A673 (cell line): ENCODE data around the gene SRSF7. TPM values are rescaled to one million over a fixed set of nuclear protein-coding genes. Genes with fewer than 3 reads are reported as not detected.
"Not testable (repeated sequence)": the region's sequence is repeated elsewhere in the genome, so short reads cannot be mapped to it uniquely, and the experiment has no call there.

Experiments
- BruUV-seq: library from RNA; stranded (reverse); fragments of 400-500 nt; replicated peaks from 2 replicates; lab custom pipeline; 2021; lab: Mats Ljungman, UMichigan
- CTCF ChIA-PET: fragments of 300-600 bp; sonication (Branson Sonifier 250); formaldehyde crosslinking; loops from one replicate; lab custom pipeline; 2022; ENCODE audit warnings: antibody characterized with exemption; lab: Charles Lee
- POLR2A ChIA-PET: fragments of 300-600 bp; sonication (Branson Sonifier 250); formaldehyde crosslinking; loops from one replicate; lab custom pipeline; 2022; ENCODE audit warnings: antibody characterized with exemption; ENCODE audit not compliant: low non-redundant PET; lab: Charles Lee
- DNase-seq: peaks from one replicate; pipeline ENCODE4 v3.0.0-alpha.2; 2015; ENCODE audit warnings: low spot score
- H3K27ac ChIP-seq: fragments of 200-600 bp; sonication (generic); 2 replicates; pipeline ENCODE4 v1.5.1; 2016; ENCODE audit warnings: mixed run types, low read depth, mild to moderate bottlenecking, mixed read lengths, antibody characterized with exemption, low read length; ENCODE audit not compliant: poor library complexity, severe bottlenecking
- H3K27me3 ChIP-seq: fragments of 200-600 bp; sonication (generic); replicated peaks from 2 replicates; pipeline ENCODE4 v1.6.1; 2017; ENCODE audit warnings: mixed run types, low read depth, mild to moderate bottlenecking, mixed read lengths, antibody characterized with exemption, low read length; ENCODE audit not compliant: insufficient read depth, poor library complexity
- H3K36me3 ChIP-seq: fragments of 200-600 bp; sonication (generic); 2 replicates; pipeline ENCODE4 v1.6.1; 2016; ENCODE audit warnings: mixed run types, mild to moderate bottlenecking, mixed read lengths, antibody characterized with exemption, low read length; ENCODE audit not compliant: insufficient read depth, poor library complexity, severe bottlenecking
- H3K4me1 ChIP-seq: fragments of 200-600 bp; sonication (generic); 2 replicates; pipeline ENCODE4 v1.6.1; 2017; ENCODE audit warnings: mixed run types, mild to moderate bottlenecking, mixed read lengths, antibody characterized with exemption, low read length; ENCODE audit not compliant: insufficient read depth, poor library complexity, severe bottlenecking
- H3K4me3 ChIP-seq: fragments of 200-600 bp; sonication (generic); 2 replicates; pipeline ENCODE4 v1.5.1; 2016; ENCODE audit warnings: low read depth, mixed run types, mild to moderate bottlenecking, mixed read lengths, low read length; ENCODE audit not compliant: poor library complexity, severe bottlenecking
- H3K9me3 ChIP-seq: fragments of 200-600 bp; sonication (generic); 2 replicates; pipeline ENCODE4 v1.6.1; 2016; ENCODE audit warnings: mixed run types, low read depth, mild to moderate bottlenecking, mixed read lengths, antibody characterized with exemption, low read length; ENCODE audit not compliant: poor library complexity, severe bottlenecking
- CTCF ChIP-seq: fragments of 300-800, 200-600 bp; sonication (generic); conservative IDR thresholded peaks from 2 replicates; pipeline ENCODE4 v1.5.1; 2017; ENCODE audit warnings: low read depth, mild to moderate bottlenecking, antibody characterized with exemption, low read length, moderate library complexity, mixed read lengths
- EZH2 ChIP-seq: fragments of 200-600 bp; sonication (generic); IDR thresholded peaks from 2 replicates; pipeline ENCODE4 v1.6.1; 2017; ENCODE audit warnings: borderline replicate concordance, low read depth, mild to moderate bottlenecking, mixed read lengths, antibody characterized with exemption, low read length; ENCODE audit not compliant: poor library complexity, severe bottlenecking
- intact Hi-C: fragments of 100-400 bp; cut with micrococcal nuclease; formaldehyde crosslinking; loops from one replicate; pipeline ENCODE4 v1.10.0; 2022; ENCODE audit not compliant: unreplicated experiment
- total RNA-seq: library from RNA; stranded (reverse); gene quantifications from 2 replicates; pipeline ENCODE4 v1.2.3, GENCODE V29; 2021

SRSF7 gene
- total RNA-seq, 1 experiment from 2014 or later = 355 TPM

GRCh38 chr2:38708900-38709566 lies 42.1 kb downstream of the SRSF7 start:
- intact Hi-C loops = no loop called here
- no peaks in the 10 kb centered on the region for H3K9me3 ChIP-seq
- no peaks in the 10 kb centered on the region for H3K4me1 ChIP-seq
- ChIA-PET POLR2A (no interaction called here), CTCF (no interaction called here)
- H3K36me3 ChIP-seq = no peaks in the 10 kb centered on the region
- H3K4me3 ChIP-seq = no peak overlapping the region
- H3K27ac ChIP-seq = no peak overlapping the region
- no peaks in the 10 kb centered on the region for H3K27me3 ChIP-seq
- DNase-seq = no peak
- no peak for TF ChIP-seq CTCF
- no peak for TF ChIP-seq EZH2
- no TSS peak for BruUV-seq

GRCh38 chr2:38708491-38708890 lies 42.7 kb downstream of the SRSF7 start:
- H3K9me3 ChIP-seq, H3K4me3 ChIP-seq, H3K36me3 ChIP-seq, H3K27me3 ChIP-seq, H3K27ac ChIP-seq, intact Hi-C loops, BruUV-seq, POLR2A ChIA-PET, H3K4me1 ChIP-seq, CTCF ChIA-PET, DNase-seq: not testable (repeated sequence)

- TF ChIP-seq CTCF = no peak
- no peak for TF ChIP-seq EZH2
- H3K4me1 ChIP-seq = no peaks in the 10 kb centered on the region
- ChIA-PET POLR2A (no interaction called here), CTCF (no interaction called here)
- no peaks in the 10 kb centered on the region for H3K9me3 ChIP-seq
- intact Hi-C loops = no loop called here
- H3K27ac ChIP-seq = no peak overlapping the region
- no peak overlapping the region for H3K4me3 ChIP-seq
- H3K27me3 ChIP-seq = no peaks in the 10 kb centered on the region
- H3K36me3 ChIP-seq = no peaks in the 10 kb centered on the region
- no peak for DNase-seq
- BruUV-seq = no TSS peak
Measured at GRCh38 chr2:38706846-38707345, 44.3 kb downstream of the SRSF7 start.

- ChIA-PET CTCF (no interaction called here), POLR2A (no interaction called here)
- Histone ChIP-seq H3K9me3 (no peaks in the 10 kb centered on the region), H3K4me1 (no peaks in the 10 kb centered on the region), H3K27me3 (no peaks in the 10 kb centered on the region), H3K4me3 (no peak overlapping the region), H3K36me3 (no peaks in the 10 kb centered on the region), H3K27ac (no peak overlapping the region)
- DNase-seq = no peak
- TF ChIP-seq EZH2 = no peak
- TF ChIP-seq CTCF = no peak
- no TSS peak for BruUV-seq
- intact Hi-C loops = no loop called here
Measured at GRCh38 chr2:38704664-38705063, 46.5 kb downstream of the SRSF7 start.

- DNase-seq, intact Hi-C loops, H3K27me3 ChIP-seq, H3K4me3 ChIP-seq, BruUV-seq, H3K27ac ChIP-seq, CTCF ChIA-PET, H3K36me3 ChIP-seq, H3K9me3 ChIP-seq, H3K4me1 ChIP-seq: not testable (repeated sequence)
- POLR2A ChIA-PET = interaction anchor here (0.6 kb wide), 1 partner anchor 48 kb away, joined by 5 read pairs; no protein-coding TSS in a partner anchor
Measured at GRCh38 chr2:38703336-38703735, 47.8 kb downstream of the SRSF7 start.
